ENCODE results near the gene COL4A5.
"Not testable (repeated sequence)": the region's sequence is repeated elsewhere in the genome, so short reads cannot be mapped to it uniquely, and the experiment has no call there.

The COL4A5 gene

GRCh38 chrX:108439426-108439942, at the start of gene COL4A5:
Gene COL4A5 (plus strand): TSS chrX:108439838. CDS start chrX:108440126, 288 bp downstream.
- CTCF ChIA-PET: interaction anchor here (0.5 kb wide), 1 partner anchor 1385 kb away, joined by 3 read pairs; no protein-coding TSS in a partner anchor
- peak; percentile 74 for DNase-seq (ENCODE audit: low spot score)
- peak within 1 kb of the TSS; percentile 89 for H3K27ac ChIP-seq

DNA sequence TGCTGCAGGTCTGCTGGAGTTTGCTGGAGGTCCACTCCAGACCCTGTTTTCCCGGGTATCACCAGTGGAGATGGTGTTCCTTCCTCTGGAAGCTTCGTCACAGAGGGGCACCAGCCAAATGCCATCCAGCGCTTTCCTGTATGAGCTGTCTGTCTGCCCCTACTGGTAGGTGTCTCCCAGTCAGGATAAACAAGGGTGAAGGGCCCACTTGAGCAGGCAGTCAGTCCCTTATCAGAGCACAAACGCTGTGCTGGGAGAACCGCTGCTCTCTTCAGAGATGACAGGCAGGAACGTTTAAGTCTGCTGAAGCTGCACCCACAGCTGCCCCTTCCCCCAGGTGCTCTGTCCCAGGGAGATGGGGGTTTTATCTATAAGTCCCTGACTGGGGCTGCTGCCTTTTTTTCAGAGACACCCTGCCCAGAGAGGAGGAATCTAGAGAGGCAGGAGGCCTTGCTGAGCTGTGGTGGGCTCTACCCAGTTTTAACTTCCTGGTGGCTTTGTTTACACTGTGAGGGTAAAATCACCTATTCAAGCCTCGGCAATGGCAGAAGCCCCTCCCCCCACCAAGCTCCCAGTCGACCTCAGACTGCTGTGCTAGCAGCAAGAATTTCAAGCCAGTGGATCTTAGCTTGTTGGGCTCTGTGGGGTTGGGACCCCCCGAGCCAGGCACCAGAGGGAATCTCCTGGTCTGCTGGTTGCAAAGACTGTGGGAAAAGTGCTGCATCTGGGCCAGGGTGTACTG, 48.5 kb upstream of the COL4A5 start:
- POLR2A ChIA-PET (ENCODE audit: low non-redundant PET); H3K27ac ChIP-seq; CTCF ChIA-PET; DNase-seq (ENCODE audit: low spot score): not testable (repeated sequence)

More at GRCh38 chrX:108439426-108439942, at the start of gene COL4A5:
- no peak for TF ChIP-seq CTCF (conservative IDR thresholded peaks at IDR 0.05; ENCODE audit: low read depth)
- POLR2A ChIA-PET (ENCODE audit: low non-redundant PET): no interaction called here

DNA sequence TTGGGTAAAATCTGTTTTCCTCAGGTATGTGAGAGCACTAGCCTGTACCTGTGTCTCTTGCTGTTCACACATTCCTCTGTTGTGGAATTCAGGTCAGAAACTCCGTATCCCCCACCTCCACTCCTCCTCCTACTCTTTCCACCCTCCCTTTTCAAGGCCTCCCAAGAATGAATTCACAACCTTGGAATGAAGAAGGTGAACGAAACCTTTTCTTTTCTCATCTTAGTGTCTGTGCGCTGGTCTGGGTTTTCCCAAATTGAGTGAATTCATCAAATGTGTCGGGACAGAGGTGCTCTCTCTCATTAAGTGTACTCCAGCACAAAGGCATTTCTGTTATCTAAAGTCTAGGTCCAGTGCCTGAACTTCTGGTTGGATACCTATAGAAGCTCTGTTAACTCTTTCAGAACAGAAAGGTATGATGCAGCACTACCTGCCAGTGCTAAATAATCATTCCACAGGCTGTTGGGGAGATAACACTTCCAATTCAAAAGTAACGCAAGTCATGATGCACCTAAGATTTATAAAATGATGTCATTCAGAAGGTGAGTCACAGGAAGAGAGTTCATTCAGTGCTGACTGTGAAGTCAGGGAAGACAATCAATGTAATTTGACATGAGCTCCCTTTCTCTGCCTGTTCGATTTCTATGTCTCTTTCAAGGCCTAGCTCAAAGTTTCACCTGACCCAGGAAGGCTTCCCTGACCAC, 43.3 kb upstream of the COL4A5 start:
- POLR2A ChIA-PET (ENCODE audit: low non-redundant PET): no interaction called here

GRCh38 chrX:108396986-108397385, 42.7 kb upstream of the COL4A5 start:
- ChIA-PET CTCF (no interaction called here), POLR2A (ENCODE audit: low non-redundant PET) (no interaction called here)
- no peak overlapping the region for H3K27ac ChIP-seq
- TF ChIP-seq CTCF (conservative IDR thresholded peaks at IDR 0.05; ENCODE audit: low read depth): no peak
- no peak for DNase-seq (ENCODE audit: low spot score)

More for the DNA sequence above, 43.3 kb upstream of the COL4A5 start:
- no peak overlapping the region; the same call in 1 of the 2 replicates for H3K27ac ChIP-seq
- CTCF ChIA-PET: no interaction called here
- no peak for TF ChIP-seq CTCF (conservative IDR thresholded peaks at IDR 0.05; ENCODE audit: low read depth)
- peak; percentile 38 for DNase-seq (ENCODE audit: low spot score)

GRCh38 chrX:108397627-108398391, 41.8 kb upstream of the COL4A5 start:
- ChIA-PET POLR2A (ENCODE audit: low non-redundant PET) (no interaction called here), CTCF (no interaction called here)
- DNase-seq (ENCODE audit: low spot score): peak; percentile 34
- no peak for TF ChIP-seq CTCF (conservative IDR thresholded peaks at IDR 0.05; ENCODE audit: low read depth)
- H3K27ac ChIP-seq: no peak overlapping the region

DNA sequence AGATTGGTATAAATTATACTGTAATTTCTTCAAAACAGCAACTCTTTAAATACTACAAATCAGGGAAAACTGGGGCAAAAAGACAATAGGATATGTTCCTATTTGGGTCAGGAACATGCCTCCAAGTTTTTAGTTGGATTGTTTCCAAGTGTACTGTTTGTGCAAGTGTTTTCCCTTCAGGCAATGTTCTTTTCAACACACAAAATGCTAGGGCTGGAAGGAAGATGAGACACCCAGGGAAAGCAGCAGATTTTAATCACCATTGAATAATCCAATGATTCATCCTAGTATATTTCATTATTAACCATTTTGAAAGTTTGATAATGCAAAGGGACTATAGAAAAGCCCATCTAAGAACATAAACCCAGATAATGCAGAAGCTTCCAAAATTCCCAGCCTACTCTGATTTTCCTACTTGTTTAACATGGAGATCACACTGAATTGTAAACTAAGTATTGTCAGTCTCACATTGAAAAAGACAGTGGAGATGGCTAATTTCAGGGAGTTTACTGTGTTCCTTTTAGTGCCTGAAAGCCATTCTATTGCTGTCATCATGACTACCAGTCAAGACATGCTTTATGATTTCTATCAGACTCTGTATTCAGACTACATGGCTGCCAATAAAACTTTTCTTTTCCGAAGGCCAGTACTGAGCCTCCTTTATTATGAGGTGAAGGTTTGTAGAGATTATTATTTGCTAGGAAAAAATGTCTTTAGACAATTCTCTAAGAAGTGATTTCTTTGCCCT, 40.0 kb upstream of the COL4A5 start:
- POLR2A ChIA-PET (ENCODE audit: low non-redundant PET): interaction anchor here (0.8 kb wide), 1 partner anchor 100 kb away, joined by 4 read pairs; no protein-coding TSS in a partner anchor
- CTCF ChIA-PET: interaction anchor here (0.7 kb wide), 1 partner anchor 154 kb away, joined by 5 read pairs; no protein-coding TSS in a partner anchor
- TF ChIP-seq CTCF (conservative IDR thresholded peaks at IDR 0.05; ENCODE audit: low read depth): no peak
- H3K27ac ChIP-seq: no peak overlapping the region
- peak; percentile 16 for DNase-seq (ENCODE audit: low spot score)
